Trophoblast cell (in vitro differentiated cells and primary cell): ENCODE measurements around the gene ZC3H12D.
"Not testable (repeated sequence)": the region's sequence is repeated elsewhere in the genome, so short reads cannot be mapped to it uniquely, and the experiment has no call there.

Experiments used
- DNase-seq, 2 donors: peaks; one replicate each; pipeline ENCODE4 v3.0.0-alpha.2; 2016
- H2AFZ ChIP-seq: 2 replicates; pipeline ENCODE4 v1.6.1; 2013; ENCODE audit warnings: low read length, moderate library complexity, mild to moderate bottlenecking; ENCODE audit not compliant: insufficient read depth, poor library complexity
- H2AK5ac ChIP-seq: 2 replicates; pipeline ENCODE4 v1.6.1; 2013; ENCODE audit warnings: mild to moderate bottlenecking, low read length
- H2BK120ac ChIP-seq: 2 replicates; pipeline ENCODE4 v1.6.1; 2013; ENCODE audit warnings: low read length, mild to moderate bottlenecking, moderate library complexity; ENCODE audit not compliant: insufficient read depth, poor library complexity
- H2BK12ac ChIP-seq: 2 replicates; pipeline ENCODE4 v1.6.1; 2013; ENCODE audit warnings: mild to moderate bottlenecking, low read length, moderate library complexity
- H2BK5ac ChIP-seq: 2 replicates; pipeline ENCODE4 v1.6.1; 2013; ENCODE audit warnings: low read length, low read depth, moderate library complexity, mild to moderate bottlenecking; ENCODE audit not compliant: poor library complexity
- H3K14ac ChIP-seq: 2 replicates; pipeline ENCODE4 v1.6.1; 2013; ENCODE audit warnings: mild to moderate bottlenecking, low read length
- H3K18ac ChIP-seq: 2 replicates; pipeline ENCODE4 v1.6.1; 2013; ENCODE audit warnings: mild to moderate bottlenecking, low read length
- H3K23ac ChIP-seq: 2 replicates; pipeline ENCODE4 v1.6.1; 2013; ENCODE audit warnings: low read length
- H3K27ac ChIP-seq: 2 replicates; pipeline ENCODE4 v1.5.1; 2013; ENCODE audit warnings: low read depth, mild to moderate bottlenecking, inconsistent platforms, low read length, moderate library complexity
- H3K27me3 ChIP-seq: 2 replicates; pipeline ENCODE4 v1.6.1; 2013; ENCODE audit warnings: inconsistent platforms, mild to moderate bottlenecking, low read length, moderate library complexity; ENCODE audit not compliant: insufficient read depth
- H3K36me3 ChIP-seq, 2 experiments: 1 replicate in 1 of 2; 2 replicates in 1 of 2; pipeline ENCODE4 v1.6.1; 2013; ENCODE audit warnings: low read length in 2 of 2, mild to moderate bottlenecking in 2 of 2, moderate library complexity in 1 of 2; ENCODE audit not compliant: insufficient read depth in 2 of 2, control insufficient read depth in 1 of 2
- H3K4ac ChIP-seq: 2 replicates; pipeline ENCODE4 v1.6.1; 2013; ENCODE audit warnings: low read depth, mild to moderate bottlenecking, low read length, moderate library complexity
- H3K4me1 ChIP-seq, 2 experiments: 1 replicate in 1 of 2; 2 replicates in 1 of 2; pipeline ENCODE4 v1.6.1; 2013; ENCODE audit warnings: low read length in 2 of 2, mild to moderate bottlenecking in 2 of 2, moderate library complexity in 1 of 2; ENCODE audit not compliant: insufficient read depth in 2 of 2, control insufficient read depth in 1 of 2
- H3K4me2 ChIP-seq: 2 replicates; pipeline ENCODE4 v1.6.1; 2013; ENCODE audit warnings: inconsistent platforms, mild to moderate bottlenecking, low read length, moderate library complexity
- H3K4me3 ChIP-seq: 2 replicates; pipeline ENCODE4 v1.5.1; 2013; ENCODE audit warnings: mild to moderate bottlenecking, low read depth, low read length, inconsistent platforms
- H3K79me1 ChIP-seq: one replicate; pipeline ENCODE4 v1.6.1; 2013; ENCODE audit warnings: low read length
- H3K79me2 ChIP-seq: 2 replicates; pipeline ENCODE4 v1.6.1; 2013; ENCODE audit warnings: low read length, mild to moderate bottlenecking; ENCODE audit not compliant: control insufficient read depth, insufficient read depth, poor library complexity
- H3K9ac ChIP-seq: 2 replicates; pipeline ENCODE4 v1.6.1; 2013; ENCODE audit warnings: mild to moderate bottlenecking, low read length
- H3K9me3 ChIP-seq: 2 replicates; pipeline ENCODE4 v1.6.1; 2013; ENCODE audit warnings: low read depth, mild to moderate bottlenecking, control low read depth, inconsistent platforms, low read length; ENCODE audit not compliant: insufficient read depth
- H4K12ac ChIP-seq: 2 replicates; pipeline ENCODE4 v1.6.1; 2013; ENCODE audit warnings: low read depth, mild to moderate bottlenecking, low read length, moderate library complexity
- H4K8ac ChIP-seq: 2 replicates; pipeline ENCODE4 v1.6.1; 2013; ENCODE audit warnings: low read depth, mild to moderate bottlenecking, low read length, moderate library complexity
- H4K91ac ChIP-seq: one replicate; pipeline ENCODE4 v1.6.1; 2013; ENCODE audit warnings: low read depth, mild to moderate bottlenecking, low read length, moderate library complexity
- WGBS: extraction: QIAGEN DNeasy Blood & Tissue Kit; methylation state at CpG from one replicate; pipeline ENCODE4 v1.1.7; 2013; ENCODE audit warnings: missing lambda C conversion rate; ENCODE audit not compliant: insufficient read length, insufficient coverage; ENCODE audit errors: extremely low coverage; 5-methylcytosine and 5-hydroxymethylcytosine counted together

The ZC3H12D gene

DNA sequence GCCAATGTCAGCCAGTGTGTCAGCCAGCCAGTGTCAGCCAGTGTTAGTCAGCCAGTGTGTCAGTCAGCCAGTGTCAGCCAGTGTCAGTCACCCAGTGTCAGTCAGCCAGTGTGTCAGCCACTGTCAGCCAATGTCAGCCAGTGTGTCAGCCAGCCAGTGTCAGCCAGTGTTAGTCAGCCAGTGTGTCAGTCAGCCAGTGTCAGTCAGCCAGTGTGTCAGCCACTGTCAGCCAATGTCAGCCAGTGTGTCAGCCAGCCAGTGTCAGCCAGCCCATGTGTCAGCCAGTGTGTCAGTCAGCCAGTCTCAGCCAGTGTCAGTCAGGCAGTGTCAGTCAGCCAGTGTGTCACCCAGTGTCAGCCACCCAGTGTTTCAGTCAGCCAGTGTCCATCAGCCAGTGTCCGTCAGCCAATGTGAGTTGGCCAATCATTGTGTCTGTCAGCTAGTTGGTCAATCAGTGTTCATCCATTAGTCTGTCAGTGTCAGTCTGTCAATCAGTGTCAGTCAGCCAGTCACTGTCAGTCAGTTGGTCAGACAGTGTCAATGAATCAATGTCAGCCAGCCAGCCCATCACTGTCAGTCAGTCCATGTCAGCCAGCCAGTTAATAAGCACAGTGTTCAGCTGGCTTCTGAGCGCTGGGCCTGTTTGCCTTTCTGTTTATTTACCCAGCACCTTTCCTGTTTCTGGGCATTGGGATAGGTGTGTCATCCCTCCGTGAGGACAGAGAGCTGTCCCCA is 40.3 kb downstream of the ZC3H12D start:
- not testable (repeated sequence) for H3K4me3 ChIP-seq, H3K18ac ChIP-seq, H3K4me1 ChIP-seq, H2AK5ac ChIP-seq, H2BK12ac ChIP-seq, H3K27ac ChIP-seq, H4K12ac ChIP-seq, H3K4ac ChIP-seq, H3K79me2 ChIP-seq, H3K9me3 ChIP-seq, H3K23ac ChIP-seq, H3K36me3 ChIP-seq, H4K8ac ChIP-seq, H2AFZ ChIP-seq, H3K14ac ChIP-seq, H2BK5ac ChIP-seq, H2BK120ac ChIP-seq, H3K9ac ChIP-seq, H3K27me3 ChIP-seq, H3K79me1 ChIP-seq, H4K91ac ChIP-seq, H3K4me2 ChIP-seq, DNase-seq
- WGBS, result no CpG with 5 or more reads among the region's 3 CpGs

DNA sequence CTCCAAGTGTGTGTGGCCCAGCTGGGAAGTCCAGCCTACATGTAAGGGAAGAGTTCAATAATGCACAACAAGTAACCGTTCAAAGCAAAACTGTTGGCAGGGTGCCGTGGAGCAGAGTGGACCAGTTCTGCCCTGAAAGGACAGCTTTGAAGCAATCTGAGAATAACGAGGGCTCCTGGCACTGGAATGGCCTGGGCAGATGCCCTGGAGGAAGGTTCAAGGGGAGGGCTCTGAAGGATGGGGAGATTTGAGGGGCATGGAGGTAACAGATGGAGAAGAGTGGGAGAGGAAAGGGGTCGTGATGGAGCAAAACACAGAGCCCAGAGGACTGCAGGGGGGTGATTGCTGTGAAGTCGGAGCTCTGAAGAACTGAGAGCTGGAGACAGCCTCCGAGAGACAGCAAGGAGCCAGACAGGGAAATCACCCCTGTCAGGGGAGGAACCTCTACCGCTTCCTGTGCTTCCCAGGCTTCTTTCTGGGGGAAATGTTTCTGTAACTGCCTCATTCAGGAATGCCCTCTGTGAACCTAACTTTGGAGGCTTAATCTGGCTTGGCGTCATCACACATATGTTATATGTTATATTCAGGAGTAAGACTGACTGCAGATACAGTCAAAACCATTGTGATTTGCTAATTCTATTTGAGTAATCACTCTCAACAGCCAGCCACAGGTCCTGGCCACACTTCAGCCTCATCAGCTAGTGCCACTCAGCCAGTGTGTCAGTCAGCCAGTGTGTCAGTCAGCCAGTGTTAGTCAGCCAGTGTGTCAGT is 41.2 kb downstream of the ZC3H12D start:
- Histone ChIP-seq H3K4me1 (peaks cover 2 to 5% of the 10 kb centered on the region in 2 experiments), H3K79me2 (no peaks in the 10 kb centered on the region), H4K91ac (no peak overlapping the region), H4K12ac (no peak overlapping the region), H3K27ac (no peak overlapping the region), H3K79me1 (no peaks in the 10 kb centered on the region), H3K4me2 (no peak overlapping the region), H2AK5ac (no peak overlapping the region), H2BK120ac (no peak overlapping the region), H3K23ac (no peak overlapping the region), H3K4me3 (no peak overlapping the region), H4K8ac (no peak overlapping the region), H2AFZ (no peak overlapping the region), H3K4ac (no peak overlapping the region), H2BK12ac (no peak overlapping the region), H3K36me3 (no peaks in the 10 kb centered on the region), H3K9ac (no peak overlapping the region), H3K9me3 (peaks cover 4% of the 10 kb centered on the region), H3K27me3 (no peaks in the 10 kb centered on the region), H3K18ac (no peak overlapping the region), H2BK5ac (no peak overlapping the region), H3K14ac (no peak overlapping the region)
- WGBS, result no CpG with 5 or more reads among the region's 8 CpGs
- no peak for DNase-seq

DNA sequence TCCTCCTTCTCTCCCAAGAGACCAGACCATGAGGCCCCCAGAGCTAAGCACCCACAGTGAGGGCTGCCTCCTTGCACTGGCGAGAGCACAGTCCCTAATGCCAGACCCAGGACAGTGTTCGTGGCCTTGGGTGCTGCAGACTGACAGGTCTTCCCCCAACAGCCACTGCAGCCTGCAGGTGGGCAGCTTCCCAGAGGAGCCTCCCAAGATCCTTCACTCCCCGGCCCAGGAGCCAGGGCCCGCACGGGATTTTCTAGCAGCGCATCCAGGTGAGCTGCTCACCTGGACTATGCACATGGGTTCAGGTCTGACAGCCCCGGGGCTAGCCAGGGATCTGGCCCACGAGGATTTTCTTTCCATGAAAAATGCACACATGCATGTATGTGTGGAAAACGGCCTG is 43.1 kb downstream of the ZC3H12D start:
- Histone ChIP-seq H3K23ac (no peak overlapping the region), H2AK5ac (no peak overlapping the region), H4K91ac (no peak overlapping the region), H3K18ac (no peak overlapping the region), H2BK5ac (no peak overlapping the region), H3K4me1 (peaks cover 2 to 5% of the 10 kb centered on the region in 2 experiments), H2BK120ac (no peak overlapping the region), H3K4ac (no peak overlapping the region), H3K4me2 (no peak overlapping the region), H2AFZ (no peak overlapping the region), H3K14ac (no peak overlapping the region), H3K79me1 (no peaks in the 10 kb centered on the region), H3K27me3 (no peaks in the 10 kb centered on the region), H3K79me2 (no peaks in the 10 kb centered on the region), H3K36me3 (no peaks in the 10 kb centered on the region), H3K4me3 (no peak overlapping the region), H4K8ac (no peak overlapping the region), H4K12ac (no peak overlapping the region), H3K9me3 (peaks cover 4% of the 10 kb centered on the region), H3K9ac (no peak overlapping the region), H3K27ac (no peak overlapping the region), H2BK12ac (no peak overlapping the region)
- DNase-seq, result no peak
- whole genome bisulfite sequencing, result no CpG with 5 or more reads among the region's 9 CpGs

DNA sequence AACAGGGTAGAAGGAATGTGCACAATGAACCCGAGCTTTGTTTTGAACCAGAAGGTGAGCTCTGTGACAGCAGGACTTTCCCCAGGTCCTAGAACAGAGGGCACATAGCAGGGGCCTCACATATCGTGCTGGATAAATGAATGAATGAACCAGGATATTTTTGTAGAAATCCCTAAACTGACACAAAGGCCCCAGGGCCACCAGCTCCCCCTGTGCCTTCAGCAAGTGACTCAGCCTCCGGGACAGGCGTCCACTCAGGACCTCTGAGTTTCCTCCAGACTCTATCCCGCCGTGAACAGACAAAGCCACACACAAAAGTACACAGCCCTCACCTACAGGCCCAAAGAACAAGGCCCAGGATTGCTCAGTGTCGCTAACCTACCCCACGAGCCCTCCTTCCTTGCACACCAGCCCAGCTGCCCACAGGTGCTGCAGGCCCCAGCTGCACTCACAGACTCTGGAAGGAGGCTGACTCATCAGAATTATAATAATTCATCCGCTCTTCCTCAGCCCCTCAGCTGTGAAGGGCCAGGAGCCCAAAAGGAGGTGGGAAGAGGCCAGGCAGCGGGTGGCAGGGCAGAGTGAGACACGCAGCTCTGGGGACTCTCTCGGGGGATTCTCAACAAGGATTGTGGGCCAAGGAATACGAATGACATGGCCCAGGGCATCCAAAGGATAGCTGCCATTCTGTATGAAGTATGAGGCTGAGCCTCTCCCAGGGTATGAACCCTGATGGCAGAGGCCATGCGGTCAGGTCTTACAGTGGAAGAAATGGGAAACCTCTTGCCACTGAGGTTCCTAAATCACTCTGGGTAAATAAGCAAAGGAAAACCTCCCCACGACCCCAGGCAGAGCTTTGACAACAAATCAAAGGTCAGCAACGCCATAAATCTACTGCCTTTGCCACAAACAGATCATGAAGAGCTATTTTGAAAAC is 43.8 kb downstream of the ZC3H12D start:
- H2BK120ac ChIP-seq, result no peak overlapping the region
- H3K4me3 ChIP-seq, result no peak overlapping the region

More for the DNA sequence above, 43.8 kb downstream of the ZC3H12D start:
- H3K4ac ChIP-seq, result no peak overlapping the region
- peaks cover 6% of the 10 kb centered on the region for H3K9me3 ChIP-seq
- H2BK5ac ChIP-seq, result no peak overlapping the region
- H3K79me1 ChIP-seq, result no peaks in the 10 kb centered on the region
- H2AK5ac ChIP-seq, result no peak overlapping the region
- H3K4me1 ChIP-seq, result peaks cover 2 to 5% of the 10 kb centered on the region in 2 experiments
- H3K27ac ChIP-seq, result no peak overlapping the region
- H4K8ac ChIP-seq, result no peak overlapping the region
- no peak overlapping the region for H2AFZ ChIP-seq
- no peak overlapping the region for H4K91ac ChIP-seq
- H3K18ac ChIP-seq, result no peak overlapping the region
- no peaks in the 10 kb centered on the region for H3K27me3 ChIP-seq
- no peak overlapping the region for H3K9ac ChIP-seq
- no peak overlapping the region for H4K12ac ChIP-seq
- DNase-seq, result no peak
- H3K36me3 ChIP-seq, result no peaks in the 10 kb centered on the region
- no peak overlapping the region for H3K14ac ChIP-seq
- H2BK12ac ChIP-seq, result no peak overlapping the region
- no peaks in the 10 kb centered on the region for H3K79me2 ChIP-seq
- H3K23ac ChIP-seq, result no peak overlapping the region
- whole genome bisulfite sequencing, result no CpG with 5 or more reads among the region's 16 CpGs
- no peak overlapping the region for H3K4me2 ChIP-seq
